Gastroesophageal sphincter (tissue), 4 donors: ENCODE measurements around the gene OR2AK2. TPM values are rescaled to one million over a fixed set of nuclear protein-coding genes. Genes with fewer than 3 reads are reported as not detected.
"Not testable (repeated sequence)": the region's sequence is repeated elsewhere in the genome, so short reads cannot be mapped to it uniquely, and the experiment has no call there.

Experiments used
- ATAC-seq: fragments of 150-250 bp; one replicate; pipeline ENCODE4 v1.9.1; 2016; ENCODE audit warnings: mild to moderate bottlenecking, moderate library complexity
- H3K27ac ChIP-seq, 4 donors: fragments of 200-600 bp; sonication (generic) in 3 of 4; 1 replicate in 3 of 4; 2 replicates in 1 of 4; pipeline ENCODE4 v1.5.1; 2016 to 2019
- H3K27me3 ChIP-seq: fragments of 200-600 bp; sonication (generic); one replicate; pipeline ENCODE4 v1.5.1; 2019
- H3K36me3 ChIP-seq, 2 donors: fragments of 200-600 bp; sonication (generic); one replicate each; pipeline ENCODE4 v1.5.1; 2019; ENCODE audit warnings: control low read depth in 1 of 2
- H3K4me1 ChIP-seq, 3 donors: fragments of 200-600 bp; sonication (generic); 1 replicate in 2 of 3; 2 replicates in 1 of 3; pipeline ENCODE4 v1.5.1; 2016 to 2019; ENCODE audit warnings: control low read depth in 2 of 3
- H3K4me3 ChIP-seq, 2 donors: fragments of 200-600 bp; sonication (generic); one replicate each; pipeline ENCODE4 v1.5.1; 2019; ENCODE audit warnings: mild to moderate bottlenecking in 1 of 2, moderate library complexity in 1 of 2
- H3K9me3 ChIP-seq, 3 donors: fragments of 200-600 bp; sonication (generic); one replicate each; pipeline ENCODE4 v1.5.1; 2017 to 2019; ENCODE audit warnings: control low read depth in 2 of 3
- EP300 ChIP-seq: sonication (generic); formaldehyde crosslinking; IDR thresholded peaks from one replicate; pipeline ENCODE4 v1.6.1; 2017; ENCODE audit warnings: antibody characterized with exemption, mild to moderate bottlenecking
- POLR2A ChIP-seq, 2 donors: fragments of 450-650 bp; IDR thresholded peaks; one replicate each; pipeline ENCODE4 v1.6.1; 2017; ENCODE audit warnings: antibody characterized with exemption in 2 of 2, mild to moderate bottlenecking in 2 of 2, moderate library complexity in 1 of 2
- POLR2AphosphoS5 ChIP-seq: sonication (generic); formaldehyde crosslinking; IDR thresholded peaks from one replicate; pipeline ENCODE4 v1.6.1; 2017; ENCODE audit warnings: antibody characterized with exemption
- WGBS, 2 donors: methylation state at CpG; one replicate each; pipeline ENCODE4 v1.1.5; 2018; ENCODE audit warnings: low coverage in 1 of 2; 5-methylcytosine and 5-hydroxymethylcytosine counted together
- total RNA-seq, 4 donors: library from RNA; depleted of rRNA; stranded (reverse); fragments of >200 nt; gene quantifications; one replicate each; pipeline ENCODE4 v1.1.0, GENCODE V29; 2016
- TF ChIP-seq, protein P1 (sequence below), 4 experiments: fragments of 200-600 bp in 2 of 4; fragments of 450-650 bp in 2 of 4; sonication (generic) in 1 of 4; IDR thresholded peaks; one replicate each; pipeline ENCODE4 v1.5.1; 2017 to 2019; ENCODE audit warnings: antibody characterized with exemption in 4 of 4, mild to moderate bottlenecking in 2 of 4, moderate library complexity in 2 of 4

OR2AK2 gene
- total RNA-seq, 4 donors from 2014 or later = not detected

DNA sequence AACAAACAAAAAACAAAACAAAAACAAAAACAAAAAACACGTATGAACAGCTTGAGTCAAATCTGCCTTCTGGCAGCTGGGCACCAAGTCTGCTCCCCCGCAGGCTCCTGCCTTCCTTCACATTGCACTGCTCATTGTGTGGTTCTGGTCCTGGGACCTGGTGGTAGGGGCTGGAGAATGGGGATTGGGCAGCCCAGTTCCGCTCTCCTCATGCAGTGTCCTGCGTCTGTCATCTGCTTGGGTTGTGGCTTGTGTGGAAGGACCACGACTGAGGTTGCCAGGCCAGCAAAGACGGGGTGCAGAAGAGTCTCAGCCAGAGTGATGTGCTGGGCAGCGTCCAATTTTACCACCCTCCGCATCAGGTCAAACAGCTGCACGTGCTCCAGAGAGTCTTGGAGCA lies 29.3 kb upstream of the OR2AK2 start:
- TF ChIP-seq EP300 = no peak
- TF ChIP-seq POLR2AphosphoS5 = no peak
- no peak for TF ChIP-seq POLR2A (IDR thresholded peaks at IDR 0.05)
- TF ChIP-seq, protein P1, sequence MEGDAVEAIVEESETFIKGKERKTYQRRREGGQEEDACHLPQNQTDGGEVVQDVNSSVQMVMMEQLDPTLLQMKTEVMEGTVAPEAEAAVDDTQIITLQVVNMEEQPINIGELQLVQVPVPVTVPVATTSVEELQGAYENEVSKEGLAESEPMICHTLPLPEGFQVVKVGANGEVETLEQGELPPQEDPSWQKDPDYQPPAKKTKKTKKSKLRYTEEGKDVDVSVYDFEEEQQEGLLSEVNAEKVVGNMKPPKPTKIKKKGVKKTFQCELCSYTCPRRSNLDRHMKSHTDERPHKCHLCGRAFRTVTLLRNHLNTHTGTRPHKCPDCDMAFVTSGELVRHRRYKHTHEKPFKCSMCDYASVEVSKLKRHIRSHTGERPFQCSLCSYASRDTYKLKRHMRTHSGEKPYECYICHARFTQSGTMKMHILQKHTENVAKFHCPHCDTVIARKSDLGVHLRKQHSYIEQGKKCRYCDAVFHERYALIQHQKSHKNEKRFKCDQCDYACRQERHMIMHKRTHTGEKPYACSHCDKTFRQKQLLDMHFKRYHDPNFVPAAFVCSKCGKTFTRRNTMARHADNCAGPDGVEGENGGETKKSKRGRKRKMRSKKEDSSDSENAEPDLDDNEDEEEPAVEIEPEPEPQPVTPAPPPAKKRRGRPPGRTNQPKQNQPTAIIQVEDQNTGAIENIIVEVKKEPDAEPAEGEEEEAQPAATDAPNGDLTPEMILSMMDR (IDR thresholded peaks at IDR 0.05) = no peak
- Histone ChIP-seq H3K27ac (no peak overlapping the region), H3K4me1 (no peaks in the 10 kb centered on the region), H3K27me3 (peaks cover 14% of the 10 kb centered on the region), H3K36me3 (no peaks in the 10 kb centered on the region), H3K4me3 (no peak overlapping the region), H3K9me3 (peaks cover 0 to 16% (median 0%) of the 10 kb centered on the region in 3 donors)
- no peak for ATAC-seq
- 88 to 92% methylated on average over 2 to 3 of the region's 9 CpGs for WGBS, 2 donors

DNA sequence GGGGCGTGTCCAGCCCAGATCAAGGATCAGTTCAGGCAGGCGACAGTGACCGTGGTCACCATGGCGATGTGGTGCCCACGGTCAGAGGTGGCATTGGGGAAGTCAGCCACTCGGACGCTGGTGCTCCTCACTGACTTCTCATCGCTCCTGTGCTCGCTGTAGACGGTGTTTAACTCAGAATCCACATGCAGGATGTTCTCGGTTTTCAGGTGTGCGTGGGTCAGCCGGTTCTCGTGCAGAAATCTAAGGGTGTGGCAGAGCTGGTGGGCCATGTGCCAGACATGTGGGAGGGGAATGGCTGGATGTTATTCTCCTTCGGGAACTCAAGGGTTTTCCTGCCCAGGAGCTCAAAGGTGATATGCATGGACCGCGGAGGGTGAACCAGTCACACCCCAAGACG lies 28.6 kb upstream of the OR2AK2 start:
- peaks cover 0 to 16% (median 0%) of the 10 kb centered on the region in 3 donors for H3K9me3 ChIP-seq
- no peaks in the 10 kb centered on the region for H3K4me1 ChIP-seq
- no peak overlapping the region for H3K4me3 ChIP-seq
- WGBS, 2 donors = 91 to 96% methylated on average over 4 to 14 of the region's 18 CpGs
- TF ChIP-seq EP300 = no peak
- TF ChIP-seq POLR2AphosphoS5 = no peak
- TF ChIP-seq, protein P1 (IDR thresholded peaks at IDR 0.05) = no peak
- TF ChIP-seq POLR2A (IDR thresholded peaks at IDR 0.05) = no peak
- no peak overlapping the region for H3K27ac ChIP-seq
- ATAC-seq = no peak
- no peaks in the 10 kb centered on the region for H3K36me3 ChIP-seq
- peaks cover 14% of the 10 kb centered on the region for H3K27me3 ChIP-seq

DNA sequence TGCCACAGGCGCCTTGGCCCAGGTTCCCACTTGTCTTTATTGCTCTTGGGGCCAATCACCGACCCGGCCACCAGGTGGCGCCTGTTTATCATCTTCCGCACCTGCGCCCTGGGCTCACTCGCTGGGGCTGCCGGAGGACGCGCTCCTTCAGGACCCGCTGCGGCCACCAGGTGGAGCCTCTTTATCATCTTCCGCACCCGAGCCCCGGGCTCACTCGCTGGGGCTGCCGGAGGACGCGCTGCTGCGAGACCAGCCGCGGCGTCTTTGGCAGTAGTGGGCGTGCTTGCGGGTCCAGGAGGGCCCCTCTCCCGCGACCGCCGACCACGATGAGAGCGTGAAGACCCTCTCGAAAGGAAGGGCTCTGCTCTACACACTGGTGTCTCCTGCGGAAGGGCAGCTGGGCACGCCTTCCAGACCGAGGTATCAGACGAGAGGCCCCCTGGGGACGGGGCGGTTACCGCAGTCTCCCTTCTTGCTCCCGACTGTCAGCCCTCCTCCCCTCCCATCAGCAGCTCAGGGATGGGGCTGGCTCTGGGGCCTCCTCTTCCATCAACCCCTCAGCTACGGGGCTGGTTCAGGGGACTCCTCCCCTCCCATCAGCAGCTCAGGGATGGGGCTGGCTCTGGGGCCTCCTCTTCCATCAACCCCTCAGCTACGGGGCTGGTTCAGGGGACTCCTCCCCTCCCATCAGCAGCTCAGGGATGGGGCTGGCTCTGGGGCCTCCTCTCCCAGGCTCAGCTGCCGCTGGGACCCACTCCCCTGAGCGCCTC lies 27.9 kb upstream of the OR2AK2 start:
- Histone ChIP-seq H3K4me3 (peak overlapping the region in 1 of 2 donors; percentile 30), H3K27me3 (peaks cover 14% of the 10 kb centered on the region), H3K9me3 (peaks cover 0 to 16% (median 0%) of the 10 kb centered on the region in 3 donors)
- H3K36me3 ChIP-seq, H3K4me1 ChIP-seq, H3K27ac ChIP-seq: not testable (repeated sequence)
- 15% methylated on average over 4 of the region's 44 CpGs; no CpG with 5 or more reads in 1 of the 2 donors for WGBS, 2 donors
- TF ChIP-seq, protein P1 (IDR thresholded peaks at IDR 0.05) = peak in 2 of 4 experiments; percentile 20 to 39
- peak; percentile 81 for ATAC-seq

DNA sequence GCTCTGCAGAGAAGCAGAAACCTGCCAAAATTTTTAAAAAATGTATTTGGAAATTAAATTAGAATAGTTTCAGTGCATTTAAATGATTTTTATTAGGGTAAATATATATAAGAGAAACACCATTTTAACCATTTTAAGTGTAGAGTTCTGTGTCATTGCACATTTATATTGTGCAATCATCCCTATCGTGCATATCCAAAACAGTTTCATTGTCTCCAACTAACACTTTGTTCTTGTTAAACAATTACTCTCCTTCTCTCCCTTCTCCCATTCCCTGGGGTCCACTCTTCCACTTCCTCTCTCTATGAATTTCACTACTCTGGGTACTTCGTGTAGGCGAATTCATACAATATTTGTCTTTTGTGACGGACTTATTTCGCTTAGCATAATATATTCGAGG lies 22.4 kb upstream of the OR2AK2 start:
- ATAC-seq = no peak
- WGBS, 2 donors = 83 to 84% methylated on average over 6 of the region's 6 CpGs
- Histone ChIP-seq H3K4me1 (no peaks in the 10 kb centered on the region), H3K4me3 (no peak overlapping the region), H3K27ac (no peak overlapping the region), H3K27me3 (peaks cover under 1% of the 10 kb centered on the region), H3K9me3 (peaks cover 0 to 7% (median 0%) of the 10 kb centered on the region in 3 donors), H3K36me3 (no peaks in the 10 kb centered on the region)
- TF ChIP-seq POLR2AphosphoS5 (no peak), EP300 (no peak), POLR2A (IDR thresholded peaks at IDR 0.05) (no peak)
- TF ChIP-seq, protein P1 (IDR thresholded peaks at IDR 0.05) = no peak

DNA sequence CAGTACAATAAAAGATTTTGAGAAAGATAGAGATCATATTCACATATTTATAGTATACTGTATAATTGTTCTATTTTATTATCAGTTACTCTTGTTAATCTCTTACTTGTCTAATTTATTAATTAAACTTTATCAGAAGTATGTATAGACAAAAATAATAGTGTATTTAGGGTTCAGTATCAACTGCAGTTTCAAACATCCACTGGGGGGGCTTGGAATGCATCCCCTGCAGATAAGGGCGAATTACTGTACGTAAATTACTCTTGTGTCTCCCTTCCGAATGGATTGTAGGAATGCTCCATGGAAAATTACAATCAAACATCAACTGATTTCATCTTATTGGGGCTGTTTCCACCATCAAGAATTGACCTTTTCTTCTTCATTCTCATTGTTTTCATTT lies 16.5 kb upstream of the OR2AK2 start, which contains the start of gene OR2L8:
TSS of gene OR2L8 (plus strand) at position 301 of the 400 bp plus-strand sequence. CDS start at position 301, 0 bp downstream.
- Histone ChIP-seq H3K27ac (no peak within 1 kb of the TSS), H3K27me3 (no peaks in the 10 kb centered on the region), H3K4me3 (no peak within 1 kb of the TSS), H3K9me3 (peaks cover 0 to 7% (median 0%) of the 10 kb centered on the region in 3 donors), H3K36me3 (no peaks in the 10 kb centered on the region), H3K4me1 (no peaks in the 10 kb centered on the region)
- TF ChIP-seq EP300 (no peak), POLR2A (IDR thresholded peaks at IDR 0.05) (no peak), POLR2AphosphoS5 (no peak)
- TF ChIP-seq, protein P1 (IDR thresholded peaks at IDR 0.05) = no peak
- no peak for ATAC-seq
- WGBS, 2 donors = 65 to 85% methylated on average over 3 of the region's 3 CpGs
